Endometrial microvascular endothelial cells (primary cell): ENCODE results near the gene DLAT. TPM values are rescaled to one million over a fixed set of nuclear protein-coding genes. Genes with fewer than 3 reads are reported as not detected.
"Not testable (repeated sequence)": the region's sequence is repeated elsewhere in the genome, so short reads cannot be mapped to it uniquely, and the experiment has no call there.

Source experiments
- in situ Hi-C: cut with HindIII; loops from 2 replicates; pipeline ENCODE4 v1.10.0; 2017; ENCODE audit warnings: low sequenced_read_pairs, low pct_unique_long_range_greater_than_20kb; ENCODE audit errors: inconsistent ontology term
- total RNA-seq: library from RNA; depleted of rRNA; stranded (reverse); fragments of >200 nt; gene quantifications from one replicate; pipeline ENCODE4 v1.2.3, GENCODE V29; 2015; ENCODE audit errors: inconsistent ontology term

Gene DLAT
- 50.4 TPM for total RNA-seq

- in situ Hi-C loops, result no loop called here
These were observed at the start of gene DLAT for GRCh38 chr11:112024773-112025678. Gene DLAT, plus strand, starts transcription at chr11:112025408. Its CDS starts 65 bp downstream, at chr11:112025473.

- in situ Hi-C loops, result no loop called here
These were observed 49.0 kb upstream of the DLAT start for GRCh38 chr11:111976119-111976766.

GRCh38 chr11:111976767-111977145 is 48.5 kb upstream of the DLAT start:
- in situ Hi-C loops, result no loop called here

DNA sequence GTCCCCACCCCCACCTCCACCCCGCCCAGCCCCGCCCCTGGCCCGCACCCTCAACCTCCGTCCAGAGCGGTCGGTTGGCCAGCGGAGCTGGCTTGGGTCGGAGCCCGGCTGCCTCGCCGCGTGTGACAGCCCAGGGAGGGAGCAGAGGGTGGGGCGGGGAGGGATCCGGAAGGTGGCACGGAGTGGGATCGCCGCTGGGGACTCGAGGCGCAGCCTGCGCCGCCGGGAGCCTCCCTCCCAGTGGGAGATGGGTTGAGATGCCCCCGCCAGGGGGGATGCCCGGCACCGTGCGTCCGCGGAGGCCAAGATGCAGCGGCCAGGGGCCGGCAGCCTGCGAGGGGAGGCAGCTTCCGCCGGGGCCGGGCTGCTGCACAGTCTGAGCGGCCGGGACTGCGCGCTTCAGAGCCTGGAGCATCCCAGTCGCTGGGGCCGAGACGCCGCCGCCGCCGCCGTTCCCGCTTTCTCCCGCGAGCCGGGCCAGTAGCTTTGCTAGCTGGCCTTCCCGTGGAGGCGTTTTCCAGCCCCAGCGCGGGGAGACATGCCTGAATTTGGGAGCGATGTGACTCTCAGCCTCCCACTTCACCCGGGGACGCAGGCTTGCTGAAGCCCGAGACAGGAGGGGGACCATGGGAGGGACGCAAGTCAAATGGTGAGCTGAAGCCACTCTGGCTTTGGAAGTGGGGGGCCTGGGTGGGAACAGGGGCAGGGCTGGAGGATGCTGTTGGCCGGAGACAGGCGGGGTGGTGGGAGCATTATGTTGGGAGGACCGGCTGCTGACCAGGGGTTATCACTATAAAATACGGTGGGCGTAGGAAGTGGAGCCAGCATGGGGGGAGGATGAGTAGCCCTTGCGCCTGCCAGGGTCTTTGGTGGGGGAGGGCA is 47.8 kb upstream of the DLAT start:
- in situ Hi-C loops, result no loop called here

GRCh38 chr11:111978028-111978771 is 47.0 kb upstream of the DLAT start:
- in situ Hi-C loops, result no loop called here

- in situ Hi-C loops, result no loop called here
These were observed 45.1 kb upstream of the DLAT start for GRCh38 chr11:111980062-111980461.

DNA sequence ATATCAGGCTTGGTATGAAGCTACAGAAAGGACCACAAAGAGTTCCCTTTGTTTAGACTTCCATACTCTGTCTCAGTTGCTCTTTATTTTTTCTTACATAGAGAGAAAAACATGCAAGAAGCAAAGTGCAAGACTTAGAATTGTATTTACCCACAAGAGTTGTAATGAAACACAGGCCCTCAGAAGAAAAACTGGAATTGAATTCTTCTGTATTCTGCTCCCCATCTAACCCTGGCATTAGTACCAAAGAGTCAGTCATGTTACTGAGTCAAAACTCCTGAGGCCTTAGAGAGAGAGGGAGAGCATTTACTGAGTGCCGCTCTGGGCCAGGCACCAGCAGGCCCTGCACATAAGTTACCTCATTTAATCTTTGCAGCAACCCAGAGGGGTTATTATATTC is 43.9 kb upstream of the DLAT start:
- in situ Hi-C loops, result no loop called here

- in situ Hi-C loops, result no loop called here
These were observed 43.2 kb upstream of the DLAT start for GRCh38 chr11:111982019-111982464.

- in situ Hi-C loops, result no loop called here
These were observed 42.5 kb upstream of the DLAT start for GRCh38 chr11:111982541-111983186.

DNA sequence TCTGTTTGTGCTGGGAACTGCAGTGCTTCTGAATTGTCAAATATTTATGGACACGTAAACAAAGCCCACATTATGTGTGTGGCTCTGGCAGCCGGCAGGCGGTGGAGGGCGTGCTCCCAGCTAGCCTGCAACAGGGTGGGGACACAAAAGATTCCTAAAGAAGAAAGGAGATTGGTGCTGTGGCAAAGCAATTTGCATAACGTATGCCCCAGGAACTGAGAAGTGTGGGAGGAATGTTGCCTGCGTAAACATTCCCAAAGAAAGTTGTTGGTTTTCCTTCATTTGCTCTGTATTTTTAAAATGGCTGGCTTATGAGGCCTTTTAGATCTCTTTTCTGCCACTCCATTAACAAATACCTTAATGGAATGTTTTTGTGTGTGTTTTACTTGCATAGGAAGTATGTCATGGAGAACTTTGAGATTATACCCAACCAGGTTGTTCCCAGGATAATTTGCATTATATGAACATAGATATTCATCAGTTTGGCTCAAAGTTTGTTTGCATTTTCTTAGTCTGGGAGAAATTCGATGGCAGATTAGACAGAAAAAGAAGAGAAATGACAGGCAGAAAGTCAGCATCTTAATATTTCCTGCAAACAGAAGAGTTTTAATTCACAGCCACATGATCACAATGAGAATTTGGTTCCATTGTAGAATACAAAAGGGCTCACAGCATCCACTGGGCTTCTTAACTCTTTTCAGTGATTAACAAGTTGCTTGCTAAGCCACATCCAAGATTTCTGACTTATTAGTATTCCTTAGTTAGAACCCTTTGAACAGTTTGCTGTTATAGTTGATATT is 41.8 kb upstream of the DLAT start:
- in situ Hi-C loops, result no loop called here

DNA sequence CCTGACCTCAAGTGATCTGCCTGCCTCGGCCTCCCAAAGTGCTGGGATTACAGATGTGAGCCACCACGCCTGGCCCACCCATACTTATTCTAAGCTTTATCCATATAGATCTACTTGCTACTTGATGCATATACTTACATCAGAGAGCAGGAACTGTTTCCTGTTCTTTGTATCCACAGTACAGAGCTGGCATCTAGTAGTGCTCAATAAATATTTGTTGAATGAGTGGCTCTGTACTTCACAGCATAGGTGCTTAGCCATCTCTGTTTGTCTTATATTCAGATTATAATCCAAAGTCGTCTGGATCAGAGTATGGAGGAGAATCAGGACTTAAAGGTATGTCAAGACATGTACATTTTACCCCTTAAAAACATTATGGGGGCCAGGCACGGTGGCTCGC is 38.6 kb upstream of the DLAT start:
- in situ Hi-C loops, result no loop called here

DNA sequence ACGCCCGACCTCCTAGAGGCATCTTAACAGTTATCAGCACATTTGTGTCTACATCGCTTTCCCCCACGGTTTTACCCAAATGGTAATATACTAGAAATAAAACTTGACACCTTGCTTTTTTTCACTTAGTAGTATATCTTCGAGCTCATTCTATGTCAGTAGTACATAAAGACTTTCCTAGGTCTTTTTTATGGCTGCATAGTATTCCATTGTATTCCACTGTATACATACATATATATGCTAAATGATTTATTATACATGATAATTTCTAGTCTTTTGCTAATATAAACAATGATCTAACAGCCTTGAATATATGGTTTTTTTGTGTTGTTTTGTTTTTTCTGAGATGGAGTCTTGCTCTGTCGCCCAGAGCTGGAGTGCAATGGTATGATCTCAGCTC is 34.8 kb upstream of the DLAT start:
- in situ Hi-C loops, result no loop called here

DNA sequence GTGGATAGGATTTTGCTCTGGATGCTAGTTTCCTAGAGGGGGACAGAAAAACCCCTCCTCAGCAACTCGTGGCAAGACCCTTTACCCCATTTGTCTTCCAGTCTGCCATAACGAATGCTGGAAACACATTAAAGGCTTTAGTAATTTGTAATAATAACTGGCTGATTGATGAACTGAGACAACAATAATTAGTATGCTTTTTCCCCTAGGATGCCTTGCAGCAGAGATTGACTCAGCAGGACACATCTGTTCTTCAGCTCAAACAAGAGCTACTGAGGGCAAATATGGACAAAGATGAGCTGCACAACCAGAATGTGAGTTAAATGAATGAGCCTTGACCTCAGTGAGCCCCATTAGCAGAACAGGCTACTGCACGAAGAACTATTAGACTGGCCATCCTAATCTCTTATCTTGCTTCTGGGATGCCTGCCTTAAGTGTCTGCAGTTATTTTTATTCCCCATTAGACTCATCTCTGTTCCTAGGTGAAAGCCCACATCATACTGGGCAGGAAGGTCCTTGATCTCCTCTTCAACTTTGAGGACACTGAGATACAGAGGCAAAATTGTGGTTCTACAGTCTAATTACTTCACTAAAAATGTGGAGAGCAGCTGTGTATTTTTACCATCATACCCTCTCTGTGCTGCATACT is 32.9 kb upstream of the DLAT start:
- in situ Hi-C loops, result no loop called here

DNA sequence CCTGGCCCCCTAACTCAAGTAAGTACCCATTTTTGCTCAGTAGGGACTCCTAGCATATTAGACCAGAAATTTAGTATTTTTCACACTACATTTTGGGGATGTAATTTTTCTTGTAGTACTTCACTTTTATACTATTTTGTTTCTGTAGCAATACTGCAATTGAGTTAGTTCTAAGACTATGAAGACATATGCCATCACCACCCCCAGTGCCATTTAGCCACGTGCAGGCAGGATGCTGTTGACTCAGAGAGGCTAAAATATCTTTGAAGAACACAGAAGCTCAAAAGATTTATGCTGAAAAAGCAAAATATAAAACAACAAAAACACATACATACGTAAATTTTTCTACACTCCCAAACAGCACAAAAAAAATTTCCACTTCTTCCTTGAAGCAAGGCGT is 29.1 kb upstream of the DLAT start:
- in situ Hi-C loops, result no loop called here

DNA sequence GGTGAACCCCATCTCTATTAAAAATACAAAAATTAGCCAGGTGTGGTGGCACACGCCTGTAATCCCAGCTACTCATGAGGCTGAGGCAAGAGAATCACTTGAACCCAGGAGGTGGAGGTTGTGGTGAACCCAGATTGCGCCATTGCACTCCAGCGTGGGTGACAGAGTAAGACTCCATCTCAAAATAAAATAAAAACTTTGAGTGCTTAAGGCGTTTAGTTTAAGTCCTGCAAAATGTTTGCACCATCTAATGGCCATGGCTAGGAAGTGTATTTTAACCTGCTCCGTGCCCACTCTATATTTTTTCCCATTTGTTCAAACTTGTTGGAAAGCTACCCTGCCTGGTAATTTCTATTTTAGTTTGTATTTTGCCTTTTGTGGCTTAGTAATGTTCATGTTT is 28.5 kb upstream of the DLAT start:
- in situ Hi-C loops, result not testable (repeated sequence)

GRCh38 chr11:111999111-111999510 is 26.1 kb upstream of the DLAT start:
- in situ Hi-C loops, result no loop called here

GRCh38 chr11:112000703-112001102 is 24.5 kb upstream of the DLAT start:
- in situ Hi-C loops, result no loop called here
